Left colon (tissue), 2 donors: Measurements from ENCODE around the gene PARD3B. TPM values are rescaled to one million over a fixed set of nuclear protein-coding genes. Genes with fewer than 3 reads are reported as not detected.

Source experiments
- ATAC-seq: fragments of 200-7000 bp; cut with Tn5 transposase; one replicate; pipeline ENCODE4 v1.9.1; 2020; ENCODE audit warnings: mild to moderate bottlenecking, moderate library complexity
- DNase-seq, 2 donors: peaks; one replicate each; pipeline ENCODE4 v3.0.0-alpha.2; 2020
- intact Hi-C, 2 donors: fragments of 100-400 bp; cut with DNase I in 1 of 2; cut with micrococcal nuclease in 1 of 2; formaldehyde crosslinking; loops; one replicate each; pipeline versions ENCODE4 v1.11.2 to v1.14.0; 2022; cut with DNase I, micrococcal nuclease
- total RNA-seq, 2 donors: library from RNA; stranded (reverse); fragmentation: NEBNext Ultra II Directional; extraction: Animal tissue kit (Norgen Biotek cat#: 25700); gene quantifications; one replicate each; pipeline ENCODE4 v1.2.1, GENCODE V29; 2021
- donor health status: DM: no; HTN: no; CAD: no.
- donor health status: DM: yes; HTN: yes; CAD: no.

PARD3B gene
- total RNA-seq, 2 donors from 2014 or later, result 28.3 to 30.5 TPM

- ATAC-seq (no peak), DNase-seq (no peak)
- intact Hi-C loops, result no loop called here
Observed at GRCh38 chr2:205656941-205657340, 1111.7 kb downstream of the PARD3B start.

GRCh38 chr2:205657579-205657978, 1112.3 kb downstream of the PARD3B start:
- DNase-seq (no peak), ATAC-seq (no peak)
- intact Hi-C loops, result no loop called here

GRCh38 chr2:205658068-205658467, 1112.8 kb downstream of the PARD3B start:
- DNase-seq (no peak), ATAC-seq (no peak)
- intact Hi-C loops, result no loop called here

GRCh38 chr2:205658572-205658971, 1113.3 kb downstream of the PARD3B start:
- ATAC-seq (no peak), DNase-seq (no peak)
- intact Hi-C loops, result no loop called here

GRCh38 chr2:205659922-205660321, 1114.6 kb downstream of the PARD3B start:
- DNase-seq (no peak), ATAC-seq (no peak)
- intact Hi-C loops, result no loop called here

GRCh38 chr2:205660521-205661124, 1115.3 kb downstream of the PARD3B start:
- intact Hi-C loops, result no loop called here
- no peak for ATAC-seq
- no peak for DNase-seq

GRCh38 chr2:205661281-205661680, 1116.0 kb downstream of the PARD3B start:
- DNase-seq, result no peak
- intact Hi-C loops, result no loop called here
- ATAC-seq, result no peak

- no peak for ATAC-seq
- DNase-seq, result no peak
- intact Hi-C loops, result no loop called here
Observed at GRCh38 chr2:205662206-205662965, 1117.1 kb downstream of the PARD3B start.

GRCh38 chr2:205665791-205666190, 1120.5 kb downstream of the PARD3B start:
- ATAC-seq, result no peak
- intact Hi-C loops, result no loop called here

More at GRCh38 chr2:205665791-205666190, 1120.5 kb downstream of the PARD3B start:
- no peak for DNase-seq
